ENCODE measurements around the gene PTPRA.
"Not testable (repeated sequence)": the region's sequence is repeated elsewhere in the genome, so short reads cannot be mapped to it uniquely, and the experiment has no call there.

GRCh38 chr20:3073251-3073643 is 200.0 kb downstream of the PTPRA start:
- TF ChIP-seq CTCF (IDR thresholded peaks at IDR 0.05); EZH2 (IDR thresholded peaks at IDR 0.05; ENCODE audit: borderline replicate concordance, insufficient read depth, low read depth, low read length, poor library complexity, severe bottlenecking): not testable (repeated sequence)
